Psoas muscle (tissue), 8 donors: Measurements from ENCODE around the gene MMP24OS. TPM values are rescaled to one million over a fixed set of nuclear protein-coding genes. Genes with fewer than 3 reads are reported as not detected.

Source experiments
- ATAC-seq, 4 donors: fragments of 200-7000 bp; cut with Tn5 transposase; one replicate each; pipeline ENCODE4 v1.9.1; 2020; ENCODE audit warnings: moderate library complexity in 3 of 4, mild to moderate bottlenecking in 2 of 4
- DNase-seq, 2 donors: peaks; one replicate each; pipeline ENCODE4 v3.0.0-alpha.2; 2020
- H3K27ac ChIP-seq: fragments of 200-600 bp; one replicate; pipeline ENCODE4 v1.8.0; 2022
- H3K27me3 ChIP-seq, 3 donors: fragments of 200-600 bp in 1 of 3; one replicate each; pipeline versions ENCODE4 v1.6.1 to v1.8.0; 2013 to 2022; ENCODE audit warnings: low read length in 2 of 3, mild to moderate bottlenecking in 2 of 3, moderate library complexity in 1 of 3; ENCODE audit not compliant: insufficient read depth in 3 of 3
- H3K36me3 ChIP-seq, 2 donors: fragments of 200-600 bp in 1 of 2; one replicate each; pipeline versions ENCODE4 v1.6.1 to v1.8.0; 2013 to 2022; ENCODE audit warnings: low read depth in 1 of 2, mild to moderate bottlenecking in 1 of 2, moderate library complexity in 1 of 2; ENCODE audit not compliant: insufficient read depth in 1 of 2
- H3K4me1 ChIP-seq: fragments of 200-600 bp; one replicate; pipeline ENCODE4 v1.8.0; 2022
- H3K4me3 ChIP-seq: fragments of 200-600 bp; one replicate; pipeline ENCODE4 v1.8.0; 2022; ENCODE audit warnings: mild to moderate bottlenecking
- H3K9me3 ChIP-seq: fragments of 200-600 bp; one replicate; pipeline ENCODE4 v1.8.0; 2022
- CTCF ChIP-seq: fragments of 200-600 bp; IDR thresholded peaks from one replicate; pipeline ENCODE4 v1.8.0; 2022; ENCODE audit warnings: antibody characterized with exemption
- WGBS, 3 donors: extraction: QIAGEN DNeasy Blood & Tissue Kit; methylation state at CpG; one replicate each; pipeline versions ENCODE4 v1.1.6 to v1.1.7; 2013; 5-methylcytosine and 5-hydroxymethylcytosine counted together
- intact Hi-C, 2 donors: fragments of 100-400 bp; cut with DNase I; formaldehyde crosslinking; loops; one replicate each; pipeline versions ENCODE4 v1.11.0 to v1.14.2; 2022
- polyA plus RNA-seq, 3 donors: library from polyadenylated mRNA; stranded (reverse); fragments of 200-250 nt; gene quantifications; one replicate each; pipeline ENCODE4 v1.2.3, GENCODE V29; 2013
- total RNA-seq, 4 donors: library from RNA; stranded (reverse); fragmentation: NEBNext Ultra II Directional in 2 of 4; extraction: Animal tissue kit (Norgen Biotek cat#: 25700) in 2 of 4; gene quantifications; one replicate each; pipeline versions ENCODE4 v1.2.1 to v1.2.4, GENCODE V29; 2021 to 2023
- donor health status: healthy with polysubstance abuse.
- donor health status: DM: no; HTN: no; CAD: no; lungs with moderate emphysema.
- donor health status: Bipolar disorder and iron deficiency.
- donor health status: healthy.
- donor health status: DM: yes; HTN: yes; CAD: no.
- donor health status: DM: no; HTN: no; CAD: no.
- donor health status: DM: no; HTN: no; CAD: no.
- donor health status: DM: yes; HTN: yes; CAD: no.

Gene MMP24OS
- total and polyA plus RNA-seq, 7 donors: 10.4 to 40.6 (median 25.1) TPM

- no peak for TF ChIP-seq CTCF
- Histone ChIP-seq H3K9me3 (no peaks in the 10 kb centered on the region), H3K27ac (no peak overlapping the region), H3K4me1 (no peaks in the 10 kb centered on the region), H3K27me3 (no peaks in the 10 kb centered on the region), H3K4me3 (no peak overlapping the region), H3K36me3 (no peaks in the 10 kb centered on the region)
- DNase-seq (no peak), ATAC-seq (no peak)
- 62 to 76% (median 66%) methylated on average over 2 of the region's 2 CpGs for WGBS, 3 donors
- intact Hi-C loops: no loop called here
These were observed 25.9 kb downstream of the MMP24OS start for GRCh38 chr20:35252037-35252461.

GRCh38 chr20:35251613-35251940 is 26.3 kb downstream of the MMP24OS start:
- WGBS, 3 donors: 85 to 93% (median 89%) methylated on average over 2 of the region's 2 CpGs
- H3K4me1 ChIP-seq: no peaks in the 10 kb centered on the region
- no peaks in the 10 kb centered on the region for H3K9me3 ChIP-seq
- no peaks in the 10 kb centered on the region for H3K36me3 ChIP-seq
- no peak for DNase-seq
- no peak overlapping the region for H3K27ac ChIP-seq
- no peak for ATAC-seq
- no peaks in the 10 kb centered on the region for H3K27me3 ChIP-seq
- TF ChIP-seq CTCF: no peak
- H3K4me3 ChIP-seq: no peak overlapping the region
- intact Hi-C loops: no loop called here

- Histone ChIP-seq H3K9me3 (no peaks in the 10 kb centered on the region), H3K4me3 (no peak overlapping the region), H3K36me3 (no peaks in the 10 kb centered on the region), H3K27ac (no peak overlapping the region), H3K4me1 (no peaks in the 10 kb centered on the region), H3K27me3 (no peaks in the 10 kb centered on the region)
- ATAC-seq (no peak), DNase-seq (no peak)
- WGBS, 3 donors: 70 to 80% (median 74%) methylated on average over 9 of the region's 9 CpGs
- TF ChIP-seq CTCF: no peak
- intact Hi-C loops: no loop called here
These were observed 29.1 kb downstream of the MMP24OS start for GRCh38 chr20:35248641-35249475.

- no peaks in the 10 kb centered on the region for H3K36me3 ChIP-seq
- intact Hi-C loops: no loop called here
These were observed 31.2 kb downstream of the MMP24OS start for GRCh38 chr20:35246723-35247122.

More at GRCh38 chr20:35246723-35247122, 31.2 kb downstream of the MMP24OS start:
- 89 to 91% (median 89%) methylated on average over 12 of the region's 12 CpGs for WGBS, 3 donors
- DNase-seq: no peak
- ATAC-seq: no peak
- no peak for TF ChIP-seq CTCF
- Histone ChIP-seq H3K4me1 (no peaks in the 10 kb centered on the region), H3K27me3 (no peaks in the 10 kb centered on the region), H3K4me3 (no peak overlapping the region), H3K9me3 (no peaks in the 10 kb centered on the region), H3K27ac (no peak overlapping the region)
